B cell (primary cell): ENCODE data around the gene ADAMTS19. TPM values are rescaled to one million over a fixed set of nuclear protein-coding genes. Genes with fewer than 3 reads are reported as not detected.

Experiments
- ATAC-seq: fragments of 200-7000 bp; cut with Tn5 transposase; one replicate; pipeline ENCODE4 v1.10.0; 2021; ENCODE audit warnings: low read depth, mild to moderate bottlenecking, moderate number of reproducible peaks, moderate library complexity
- CTCF ChIA-PET: fragments of 350-600 bp; sonication (Branson Sonifier 250); formaldehyde crosslinking; loops from one replicate; lab custom pipeline; 2021; ENCODE audit warnings: antibody characterized with exemption, inconsistent platforms; lab: Charles Lee
- POLR2A ChIA-PET: fragments of 350-600 bp; sonication (Branson Sonifier 250); formaldehyde crosslinking; loops from one replicate; lab custom pipeline; 2021; ENCODE audit warnings: antibody characterized with exemption; lab: Charles Lee
- DNase-seq: peaks from one replicate; pipeline ENCODE4 v3.0.0; 2013
- H2AFZ ChIP-seq: 2 replicates; pipeline ENCODE4 v1.6.1; 2012; ENCODE audit warnings: mild to moderate bottlenecking, low read depth, low read length; ENCODE audit not compliant: insufficient read depth, poor library complexity, severe bottlenecking
- H3K27ac ChIP-seq, 2 donors: 1 replicate in 1 of 2; 2 replicates in 1 of 2; pipeline ENCODE4 v1.5.1; 2012 to 2013; ENCODE audit warnings: low read length in 2 of 2, mild to moderate bottlenecking in 2 of 2, moderate library complexity in 1 of 2
- H3K27me3 ChIP-seq, 4 experiments: fragments of 200-600 bp in 1 of 4; sonication (generic) in 1 of 4; replicated peaks in 1 of 4; 1 replicate in 2 of 4; 2 replicates in 2 of 4; pipeline versions ENCODE4 v1.6.1 to v1.7.0; 2013 to 2016; ENCODE audit warnings: low read length in 3 of 4, mild to moderate bottlenecking in 2 of 4, mixed read lengths in 1 of 4, moderate library complexity in 1 of 4; ENCODE audit not compliant: insufficient read depth in 4 of 4, control insufficient read depth in 3 of 4; ENCODE audit errors: control extremely low read depth in 1 of 4
- H3K36me3 ChIP-seq, 2 experiments: replicated peaks in 1 of 2; 1 replicate in 1 of 2; 2 replicates in 1 of 2; pipeline versions ENCODE4 v1.6.1 to v1.7.1; 2013; ENCODE audit warnings: low read length in 1 of 2; ENCODE audit not compliant: insufficient read depth in 2 of 2, control insufficient read depth in 1 of 2; ENCODE audit errors: control extremely low read depth in 1 of 2, extremely low read depth in 1 of 2
- H3K4me1 ChIP-seq, 2 donors: fragments of 200-600 bp in 1 of 2; sonication (generic) in 1 of 2; 1 replicate in 1 of 2; 2 replicates in 1 of 2; pipeline versions ENCODE4 v1.5.1 to v1.6.1; 2013 to 2017; ENCODE audit warnings: low read length in 2 of 2; ENCODE audit not compliant: control insufficient read depth in 2 of 2, insufficient read depth in 2 of 2
- H3K4me2 ChIP-seq: replicated peaks from 2 replicates; pipeline ENCODE3; 2012; ENCODE audit warnings: mild to moderate bottlenecking, low read depth, low read length; ENCODE audit not compliant: poor library complexity, severe bottlenecking
- H3K4me3 ChIP-seq, 5 experiments: fragments of 200-600 bp in 1 of 5; sonication (generic) in 1 of 5; 1 replicate in 3 of 5; 2 replicates in 2 of 5; pipeline versions ENCODE4 v1.5.1 to v1.7.0; 2011 to 2016; ENCODE audit warnings: low read length in 4 of 5, mild to moderate bottlenecking in 4 of 5, low read depth in 2 of 5, control low read depth in 1 of 5, moderate library complexity in 1 of 5; ENCODE audit not compliant: insufficient read depth in 1 of 5; ENCODE audit errors: control extremely low read depth in 1 of 5, extremely low read depth in 1 of 5
- H3K79me2 ChIP-seq: fragments of 200-600 bp; sonication (generic); one replicate; pipeline ENCODE4 v1.6.0; 2016; ENCODE audit warnings: low read length; ENCODE audit not compliant: control insufficient read depth, insufficient read depth
- H3K9ac ChIP-seq: fragments of 200-600 bp; sonication (generic); 2 replicates; pipeline ENCODE4 v1.6.1; 2017; ENCODE audit warnings: mild to moderate bottlenecking, low read length, moderate library complexity
- H3K9me3 ChIP-seq, 3 donors: one replicate each; pipeline versions ENCODE4 v1.6.1 to v1.7.1; 2013; ENCODE audit warnings: low read length in 2 of 3; ENCODE audit not compliant: control insufficient read depth in 2 of 3, insufficient read depth in 1 of 3; ENCODE audit errors: control extremely low read depth in 1 of 3
- H4K20me1 ChIP-seq: 2 replicates; pipeline ENCODE4 v1.6.0; 2012; ENCODE audit warnings: mild to moderate bottlenecking, low read length; ENCODE audit not compliant: insufficient read depth, control insufficient read depth, poor library complexity, severe bottlenecking
- H3K27ac Mint-ChIP-seq: one replicate; pipeline ENCODE4 v1.8.0; 2021; ENCODE audit warnings: mixed read lengths
- H3K27me3 Mint-ChIP-seq: one replicate; pipeline ENCODE4 v1.8.0; 2021; ENCODE audit warnings: mixed read lengths
- H3K4me1 Mint-ChIP-seq: one replicate; pipeline ENCODE4 v1.8.0; 2021; ENCODE audit warnings: mixed read lengths
- H3K4me3 Mint-ChIP-seq: one replicate; pipeline ENCODE4 v1.8.0; 2021; ENCODE audit warnings: mixed read lengths
- H3K9me3 Mint-ChIP-seq: one replicate; pipeline ENCODE4 v1.8.0; 2022; ENCODE audit warnings: mixed read lengths; ENCODE audit not compliant: insufficient read depth
- CTCF ChIP-seq: fragments of 200-600 bp; IDR thresholded peaks from one replicate; pipeline ENCODE4 v1.8.0; 2022; ENCODE audit warnings: antibody characterized with exemption, mild to moderate bottlenecking
- EZH2 ChIP-seq: IDR thresholded peaks from 2 replicates; pipeline ENCODE4 v1.6.1; 2012; ENCODE audit warnings: borderline replicate concordance, low read depth, mild to moderate bottlenecking, moderate library complexity, low read length; ENCODE audit not compliant: insufficient read depth, poor library complexity, severe bottlenecking
- WGBS: methylation state at CpG from one replicate; pipeline ENCODE4 v1.1.5; 2013; ENCODE audit warnings: missing lambda C conversion rate; ENCODE audit not compliant: insufficient coverage; 5-methylcytosine and 5-hydroxymethylcytosine counted together
- intact Hi-C: fragments of 100-400 bp; cut with micrococcal nuclease; formaldehyde crosslinking; loops from one replicate; pipeline ENCODE4 v1.10.0; 2022
- polyA plus RNA-seq: library from polyadenylated mRNA; depleted of rRNA; stranded (reverse); fragments of >200 nt; gene quantifications from 2 replicates; pipeline ENCODE4 v1.2.3, GENCODE V29; 2012
- total RNA-seq, 2 donors: library from RNA; stranded (reverse); fragments of 120-200 nt in 1 of 2; gene quantifications; 1 replicate in 1 of 2; 2 replicates in 1 of 2; pipeline versions ENCODE4 v1.2.3 to v1.2.4, GENCODE V29; 2013 to 2022

The ADAMTS19 gene
- total and polyA plus RNA-seq, 2 donors (not counting 1 experiment from before 2014, with no cell fraction given) = not detected

DNA sequence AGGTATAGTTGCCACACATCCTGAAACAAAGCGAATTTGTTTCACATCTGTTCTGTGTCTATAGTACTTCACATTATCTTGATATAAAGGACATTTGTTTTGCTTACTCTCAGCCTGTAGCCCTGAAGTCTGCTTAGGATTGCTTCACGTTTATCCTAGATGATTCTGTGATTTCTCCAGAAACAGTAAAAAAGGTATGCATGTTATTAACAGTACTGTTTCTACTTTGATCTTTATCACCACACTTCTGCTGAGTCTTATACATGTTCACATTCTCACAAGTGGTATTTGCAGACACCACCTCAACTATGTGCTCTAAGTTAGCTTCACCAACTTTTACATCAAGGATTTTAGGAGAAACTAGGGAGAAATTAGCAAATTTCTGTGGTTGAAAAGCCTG, 47.4 kb upstream of the ADAMTS19 start:
- Histone ChIP-seq H3K4me2 (no peak overlapping the region), H3K9me3 (no peaks in the 10 kb centered on the region), H3K79me2 (no peaks in the 10 kb centered on the region), H3K27ac (no peak overlapping the region), H3K4me3 (no peak overlapping the region), H2AFZ (no peak overlapping the region), H3K4me1 (no peaks in the 10 kb centered on the region), H3K27me3 (no peaks in the 10 kb centered on the region), H4K20me1 (no peaks in the 10 kb centered on the region), H3K9ac (no peak overlapping the region), H3K36me3 (no peaks in the 10 kb centered on the region)
- Mint-ChIP-seq H3K4me1 (no peaks in the 10 kb centered on the region), H3K27me3 (no peaks in the 10 kb centered on the region), H3K27ac (no peak overlapping the region), H3K9me3 (peaks cover 6% of the 10 kb centered on the region), H3K4me3 (no peak overlapping the region)
- intact Hi-C loops = no loop called here
- ATAC-seq (no peak), DNase-seq (no peak)
- no CpG with 5 or more reads among the region's 2 CpGs for WGBS
- POLR2A ChIA-PET = no interaction called here
- CTCF ChIA-PET = no interaction called here
- TF ChIP-seq EZH2 (no peak), CTCF (no peak)

GRCh38 chr5:129413570-129413969, 46.5 kb upstream of the ADAMTS19 start:
- peaks cover 6% of the 10 kb centered on the region for H3K9me3 Mint-ChIP-seq
- intact Hi-C loops = no loop called here
- TF ChIP-seq CTCF (no peak), EZH2 (no peak)
- no peaks in the 10 kb centered on the region for H3K27me3 ChIP-seq
- H3K36me3 ChIP-seq = no peaks in the 10 kb centered on the region
- H3K4me3 Mint-ChIP-seq = no peak overlapping the region
- WGBS = no CpG with 5 or more reads among the region's 2 CpGs
- H3K4me1 Mint-ChIP-seq = no peaks in the 10 kb centered on the region
- H4K20me1 ChIP-seq = no peaks in the 10 kb centered on the region
- no peak overlapping the region for H3K27ac ChIP-seq
- H3K9me3 ChIP-seq = no peaks in the 10 kb centered on the region
- ChIA-PET POLR2A (no interaction called here), CTCF (no interaction called here)
- no peak overlapping the region for H3K4me2 ChIP-seq
- ATAC-seq = no peak
- no peak overlapping the region for H3K27ac Mint-ChIP-seq
- DNase-seq = no peak
- no peaks in the 10 kb centered on the region for H3K4me1 ChIP-seq
- H3K79me2 ChIP-seq = no peaks in the 10 kb centered on the region
- H3K4me3 ChIP-seq = no peak overlapping the region
- no peak overlapping the region for H3K9ac ChIP-seq
- no peaks in the 10 kb centered on the region for H3K27me3 Mint-ChIP-seq
- no peak overlapping the region for H2AFZ ChIP-seq
